WERI-Rb-1 (cell line): ENCODE measurements around the gene LMAN1.
A peak's percentile ranks its signal among the peaks of the same experiment; 100 is the strongest.

Experiments
- DNase-seq: peaks from one replicate; pipeline ENCODE4 v3.0.0-alpha.2; 2020
- H3K27ac ChIP-seq: fragments of 250-450 bp; sonication (Bioruptor Pico); 2 replicates; pipeline ENCODE4 v1.5.1; 2020; ENCODE audit warnings: mild to moderate bottlenecking, moderate library complexity
- H3K27me3 ChIP-seq: fragments of 250-450 bp; sonication (Bioruptor Pico); 2 replicates; pipeline ENCODE4 v1.5.1; 2021; ENCODE audit warnings: mild to moderate bottlenecking, low read depth, moderate library complexity; ENCODE audit not compliant: insufficient read depth, severe bottlenecking
- H3K36me3 ChIP-seq: fragments of 250-450 bp; sonication (Bioruptor Pico); 2 replicates; pipeline ENCODE4 v1.5.1; 2020; ENCODE audit warnings: mild to moderate bottlenecking, moderate library complexity
- H3K4me3 ChIP-seq: 2 replicates; pipeline ENCODE4 v1.5.1; 2011; ENCODE audit warnings: low read depth, mild to moderate bottlenecking, control low read depth, low read length
- H3K9me3 ChIP-seq: fragments of 250-450 bp; sonication (Bioruptor Pico); 2 replicates; pipeline ENCODE4 v1.5.1; 2021; ENCODE audit warnings: mild to moderate bottlenecking, moderate library complexity; ENCODE audit not compliant: severe bottlenecking
- TF ChIP-seq, protein P1 (sequence below): IDR thresholded peaks from 2 replicates; pipeline ENCODE4 v1.5.1; 2011; ENCODE audit warnings: low read depth, mild to moderate bottlenecking, control low read depth, inconsistent platforms, low read length

The LMAN1 gene

DNA sequence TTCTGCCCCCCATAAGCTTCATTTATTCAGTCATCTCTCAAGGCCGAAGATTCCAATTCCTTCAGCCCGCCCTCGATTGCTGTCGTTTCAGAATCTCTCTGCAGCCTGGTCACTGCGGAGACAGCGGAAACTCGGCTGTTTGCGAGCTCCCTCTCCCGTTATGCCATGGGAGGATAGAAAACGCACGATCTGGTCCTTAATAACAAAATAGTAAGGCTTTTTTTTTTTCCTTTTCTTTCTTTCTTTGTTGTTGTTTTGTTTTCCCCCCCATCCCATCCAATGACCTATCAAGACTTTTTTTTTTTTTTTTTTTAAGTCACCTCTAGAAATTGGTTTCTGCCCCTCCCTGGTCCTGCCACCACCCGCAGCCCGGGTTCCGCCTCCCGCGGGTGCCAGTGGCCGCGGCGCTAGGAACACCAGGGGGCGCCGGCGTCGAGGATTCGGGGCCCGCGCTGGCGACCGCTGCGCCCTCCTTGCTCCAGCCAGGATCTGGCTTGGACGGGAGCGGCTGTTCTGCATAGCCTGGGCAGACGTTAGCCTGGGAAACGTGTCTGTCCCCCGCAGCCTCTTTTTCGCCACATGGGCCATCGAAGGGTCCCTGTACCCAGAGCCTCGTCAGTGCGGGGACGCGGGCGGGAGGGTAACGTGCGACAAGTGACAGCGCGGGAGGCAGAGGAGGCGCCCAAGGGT, 50.7 kb downstream of the LMAN1 start:
- no peaks in the 10 kb centered on the region for H3K36me3 ChIP-seq
- no peaks in the 10 kb centered on the region for H3K27me3 ChIP-seq
- H3K4me3 ChIP-seq, result peak overlapping the region; percentile 36
- no peaks in the 10 kb centered on the region for H3K9me3 ChIP-seq
- TF ChIP-seq, protein P1, sequence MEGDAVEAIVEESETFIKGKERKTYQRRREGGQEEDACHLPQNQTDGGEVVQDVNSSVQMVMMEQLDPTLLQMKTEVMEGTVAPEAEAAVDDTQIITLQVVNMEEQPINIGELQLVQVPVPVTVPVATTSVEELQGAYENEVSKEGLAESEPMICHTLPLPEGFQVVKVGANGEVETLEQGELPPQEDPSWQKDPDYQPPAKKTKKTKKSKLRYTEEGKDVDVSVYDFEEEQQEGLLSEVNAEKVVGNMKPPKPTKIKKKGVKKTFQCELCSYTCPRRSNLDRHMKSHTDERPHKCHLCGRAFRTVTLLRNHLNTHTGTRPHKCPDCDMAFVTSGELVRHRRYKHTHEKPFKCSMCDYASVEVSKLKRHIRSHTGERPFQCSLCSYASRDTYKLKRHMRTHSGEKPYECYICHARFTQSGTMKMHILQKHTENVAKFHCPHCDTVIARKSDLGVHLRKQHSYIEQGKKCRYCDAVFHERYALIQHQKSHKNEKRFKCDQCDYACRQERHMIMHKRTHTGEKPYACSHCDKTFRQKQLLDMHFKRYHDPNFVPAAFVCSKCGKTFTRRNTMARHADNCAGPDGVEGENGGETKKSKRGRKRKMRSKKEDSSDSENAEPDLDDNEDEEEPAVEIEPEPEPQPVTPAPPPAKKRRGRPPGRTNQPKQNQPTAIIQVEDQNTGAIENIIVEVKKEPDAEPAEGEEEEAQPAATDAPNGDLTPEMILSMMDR, result peak; percentile 82
- H3K27ac ChIP-seq, result peak overlapping the region; percentile 38
- peak; percentile 89 for DNase-seq

DNA sequence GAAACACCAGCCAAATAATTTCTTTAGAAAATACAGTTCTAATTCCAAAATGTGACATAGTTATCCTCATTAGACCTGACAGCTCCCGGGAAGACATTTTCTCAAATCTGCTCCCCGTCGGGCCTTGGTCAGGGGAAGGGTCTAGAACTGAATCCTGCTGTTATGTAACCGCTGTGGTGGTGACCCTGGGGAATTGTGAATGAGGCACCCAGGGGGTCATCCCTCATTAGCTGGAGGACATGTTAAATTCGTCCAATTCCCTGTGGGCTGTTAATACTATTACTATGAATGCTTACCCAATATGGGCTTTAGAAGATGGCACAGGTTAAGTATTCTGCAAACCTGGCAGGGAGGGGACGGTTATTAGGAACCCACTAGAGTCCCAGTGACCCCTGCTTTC, 52.4 kb downstream of the LMAN1 start:
- no peaks in the 10 kb centered on the region for H3K36me3 ChIP-seq
- H3K9me3 ChIP-seq, result no peaks in the 10 kb centered on the region
- H3K27me3 ChIP-seq, result no peaks in the 10 kb centered on the region
- DNase-seq, result no peak
- TF ChIP-seq, protein P1, result no peak
- no peak overlapping the region for H3K4me3 ChIP-seq
- H3K27ac ChIP-seq, result no peak overlapping the region

DNA sequence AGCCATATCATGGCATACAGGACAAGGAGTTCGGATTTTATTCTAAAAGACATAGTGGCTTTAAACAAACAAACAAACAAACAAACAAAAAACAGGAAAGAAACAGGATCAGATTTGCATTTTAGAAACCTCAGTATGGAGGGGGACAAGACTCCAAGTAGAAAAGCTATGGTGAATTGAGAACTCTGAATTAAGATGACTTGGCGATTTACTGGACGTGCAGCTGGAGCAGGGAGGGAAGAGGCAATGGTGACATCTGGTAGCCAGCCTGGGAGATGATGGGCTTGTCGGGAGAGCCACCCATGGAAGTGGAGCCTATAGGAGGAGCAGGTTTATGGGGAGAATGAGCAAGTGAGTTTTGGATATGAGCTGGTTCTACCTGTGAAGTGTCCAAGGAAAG, 53.8 kb downstream of the LMAN1 start:
- Histone ChIP-seq H3K27me3 (no peaks in the 10 kb centered on the region), H3K9me3 (no peaks in the 10 kb centered on the region), H3K27ac (no peak overlapping the region), H3K36me3 (no peaks in the 10 kb centered on the region), H3K4me3 (no peak overlapping the region)
- TF ChIP-seq, protein P1, result no peak
- DNase-seq, result no peak

DNA sequence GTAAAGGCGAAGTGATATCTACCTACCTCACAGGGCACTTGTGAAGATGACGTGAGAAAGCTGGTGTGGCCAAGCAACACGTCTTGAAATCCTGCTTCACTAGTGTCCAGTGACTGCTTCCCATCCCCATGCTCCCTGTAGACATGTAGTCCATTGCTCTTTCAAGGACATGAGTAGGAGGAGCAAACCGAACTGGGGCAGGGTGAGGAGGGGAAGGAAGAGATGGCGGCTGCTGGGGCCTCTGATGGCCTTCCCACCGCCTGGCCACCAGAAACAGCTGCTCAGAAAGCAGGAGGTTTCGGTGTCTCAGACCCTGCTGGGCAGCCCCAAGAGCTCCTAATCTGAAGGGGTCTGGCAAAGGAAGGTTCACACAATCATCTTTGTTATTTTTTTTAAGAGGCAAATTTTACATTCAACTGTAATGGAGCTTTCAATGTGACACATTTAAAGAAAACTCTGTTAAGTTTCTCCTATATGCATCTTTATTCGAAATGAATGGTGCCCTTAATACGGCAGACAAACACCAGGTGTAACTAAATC, 55.3 kb downstream of the LMAN1 start:
- H3K9me3 ChIP-seq, result no peaks in the 10 kb centered on the region
- TF ChIP-seq, protein P1, result no peak
- H3K36me3 ChIP-seq, result no peaks in the 10 kb centered on the region
- peak; percentile 58 for DNase-seq
- H3K27ac ChIP-seq, result peak overlapping the region; percentile 66
- peak overlapping the region; percentile 24 for H3K4me3 ChIP-seq
- H3K27me3 ChIP-seq, result no peaks in the 10 kb centered on the region

DNA sequence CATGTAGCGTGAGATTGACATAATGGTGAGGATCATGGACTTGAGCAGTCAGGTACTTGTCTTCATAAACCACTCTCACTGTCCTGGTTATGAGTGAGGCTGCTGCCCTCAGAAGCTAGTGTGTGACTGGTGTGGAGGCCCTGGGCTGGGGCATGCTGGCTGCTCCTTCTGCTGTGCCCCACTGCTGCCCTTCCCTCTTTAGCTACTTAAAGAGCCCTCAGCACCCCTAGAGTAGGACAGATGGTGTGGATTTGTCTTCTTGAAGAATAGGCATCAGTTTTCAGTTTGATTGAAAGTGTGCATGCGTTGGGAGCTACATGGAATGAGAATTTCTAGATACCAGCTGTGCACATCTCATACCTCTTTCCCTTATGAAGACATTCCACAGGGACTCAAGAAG, 56.1 kb downstream of the LMAN1 start:
- TF ChIP-seq, protein P1, result no peak
- peak; percentile 86 for DNase-seq
- no peaks in the 10 kb centered on the region for H3K27me3 ChIP-seq
- H3K4me3 ChIP-seq, result peak overlapping the region; percentile 24; the same call in 1 of the 2 replicates
- H3K9me3 ChIP-seq, result no peaks in the 10 kb centered on the region
- no peaks in the 10 kb centered on the region for H3K36me3 ChIP-seq
- H3K27ac ChIP-seq, result peak overlapping the region; percentile 66
